ENCODE results near the gene MAD1L1. TPM values are rescaled to one million over a fixed set of nuclear protein-coding genes. Genes with fewer than 3 reads are reported as not detected.
A peak's percentile ranks its signal among the peaks of the same experiment; 100 is the strongest.

MAD1L1 gene
- total and polyA plus RNA-seq, 7 experiments from 2014 or later: 112 to 314 (median 136) TPM

DNA sequence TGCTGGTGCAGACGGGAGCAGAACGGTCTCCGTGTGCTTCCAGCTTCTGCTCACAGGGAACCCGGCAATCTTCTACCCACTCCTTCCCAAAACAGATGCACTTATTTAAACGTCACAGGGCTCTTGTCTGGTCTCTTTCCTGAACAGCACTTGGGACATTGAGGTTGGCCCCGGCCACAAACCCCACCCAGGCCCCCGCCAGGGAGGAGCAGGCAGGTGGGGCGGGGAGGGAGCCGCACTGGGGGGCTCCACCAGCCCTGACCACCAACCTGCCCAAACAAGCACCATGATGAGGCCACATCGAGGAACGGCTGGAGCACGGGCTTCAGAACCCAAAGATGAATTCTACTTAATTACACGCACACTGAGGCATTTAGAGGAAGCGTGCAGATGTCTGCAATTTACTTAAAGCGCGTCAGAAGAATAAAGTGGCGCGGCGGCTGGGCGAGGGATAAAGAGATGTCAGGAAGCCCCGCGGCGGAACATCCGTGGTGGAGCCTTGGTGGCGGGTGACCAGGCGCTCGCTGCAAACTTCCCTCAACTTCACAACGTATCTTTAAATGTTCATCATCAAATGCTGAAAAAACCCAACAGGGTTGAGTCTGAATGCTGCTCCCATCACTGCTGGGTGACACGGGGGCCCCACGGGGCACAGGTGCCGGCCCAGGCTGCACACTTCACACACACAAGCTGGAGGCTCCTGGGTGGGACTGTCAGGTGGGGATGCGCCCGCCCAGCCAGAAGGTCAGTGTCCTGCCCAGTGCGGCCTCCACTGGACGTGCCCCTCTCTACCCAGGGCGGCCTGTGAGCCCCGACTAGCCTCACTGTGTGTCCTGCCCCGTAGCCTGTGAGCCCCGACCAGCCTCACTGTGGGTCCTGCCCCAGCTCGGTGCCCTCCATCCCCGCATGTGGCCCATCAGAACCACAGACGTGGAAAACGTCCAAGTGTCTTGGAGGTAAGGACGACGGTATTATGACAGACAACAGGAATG is 279.2 kb downstream of the MAD1L1 start:
- DNase-seq: no peak
- Mint-ChIP-seq H3K36me3 (peaks cover 4 to 23% (median 7%) of the 10 kb centered on the region in 5 donors), H3K4me3 (no peak overlapping the region), H3K9me3 (peaks cover 0 to 5% (median 3%) of the 10 kb centered on the region in 11 donors), H3K27me3 (peaks cover 0 to under 1% (median 0%) of the 10 kb centered on the region in 5 donors), H3K27ac (peak overlapping the region in 1 of 9 donors; percentile 20), H3K4me1 (peaks cover 15 to 31% (median 17%) of the 10 kb centered on the region in 7 donors)
- Histone ChIP-seq H3K4me3 (ENCODE audit: low read length) (no peak overlapping the region), H3K27ac (ENCODE audit: low read depth, low read length) (no peak overlapping the region), H3K4me1 (ENCODE audit: control insufficient read depth in 2 of 2, insufficient read depth in 2 of 2, low read length in 2 of 2) (peaks cover 10% of the 10 kb centered on the region in 2 donors), H3K27me3 (ENCODE audit: control insufficient read depth in 2 of 2, insufficient read depth in 2 of 2, low read length in 2 of 2) (no peaks in the 10 kb centered on the region), H3K36me3 (ENCODE audit: control insufficient read depth in 2 of 3, insufficient read depth in 3 of 3, low read length in 3 of 3) (peaks cover 0 to 14% (median 0%) of the 10 kb centered on the region in 3 experiments), H3K9me3 (ENCODE audit: control insufficient read depth in 2 of 3, low read length in 3 of 3) (no peaks in the 10 kb centered on the region)
- ChIA-PET POLR2A (no interaction called here), CTCF (no interaction called here)
- ATAC-seq: no peak
- intact Hi-C loops (cut with micrococcal nuclease): no loop called here

DNA sequence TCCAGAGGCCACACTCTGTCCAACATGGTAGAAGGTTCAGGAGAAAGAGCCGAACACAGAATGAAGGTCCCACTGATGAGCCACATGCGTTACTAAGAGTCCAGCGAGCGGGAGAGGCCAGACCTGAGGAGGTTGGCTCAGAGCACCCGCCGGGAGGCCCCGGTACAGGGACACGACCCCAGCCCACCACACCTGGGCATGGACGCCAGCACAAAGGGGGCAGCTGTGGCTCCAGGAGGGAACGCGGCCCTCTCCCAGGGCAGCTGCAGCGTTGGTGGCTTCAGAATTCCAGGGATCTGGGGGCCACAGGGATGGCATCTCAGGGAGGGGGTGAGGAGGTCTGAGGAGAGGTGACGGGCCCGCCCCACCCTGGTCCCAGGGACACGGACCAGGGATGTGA is 280.0 kb downstream of the MAD1L1 start:
- ChIA-PET CTCF (no interaction called here), POLR2A (no interaction called here)
- no peak overlapping the region for H3K27ac ChIP-seq (ENCODE audit: low read depth, low read length)
- H3K36me3 ChIP-seq (ENCODE audit: control insufficient read depth in 2 of 3, insufficient read depth in 3 of 3, low read length in 3 of 3): peaks cover 0 to 12% (median 0%) of the 10 kb centered on the region in 3 experiments
- Mint-ChIP-seq H3K9me3 (peaks cover 0 to 2% (median 0%) of the 10 kb centered on the region in 11 donors), H3K4me3 (no peak overlapping the region), H3K27ac (peak overlapping the region in 1 of 9 donors; percentile 72), H3K4me1 (peaks cover 13 to 31% (median 17%) of the 10 kb centered on the region in 7 donors), H3K36me3 (peaks cover 0 to 16% (median 3%) of the 10 kb centered on the region in 5 donors), H3K27me3 (no peaks in the 10 kb centered on the region)
- H3K4me3 ChIP-seq (ENCODE audit: low read length): no peak overlapping the region
- DNase-seq (no peak), ATAC-seq (no peak)
- H3K9me3 ChIP-seq (ENCODE audit: control insufficient read depth in 2 of 3, low read length in 3 of 3): no peaks in the 10 kb centered on the region
- H3K27me3 ChIP-seq (ENCODE audit: control insufficient read depth in 2 of 2, insufficient read depth in 2 of 2, low read length in 2 of 2): no peaks in the 10 kb centered on the region
- intact Hi-C loops (cut with micrococcal nuclease): no loop called here
- peaks cover 10% of the 10 kb centered on the region in 2 donors for H3K4me1 ChIP-seq (ENCODE audit: control insufficient read depth in 2 of 2, insufficient read depth in 2 of 2, low read length in 2 of 2)

DNA sequence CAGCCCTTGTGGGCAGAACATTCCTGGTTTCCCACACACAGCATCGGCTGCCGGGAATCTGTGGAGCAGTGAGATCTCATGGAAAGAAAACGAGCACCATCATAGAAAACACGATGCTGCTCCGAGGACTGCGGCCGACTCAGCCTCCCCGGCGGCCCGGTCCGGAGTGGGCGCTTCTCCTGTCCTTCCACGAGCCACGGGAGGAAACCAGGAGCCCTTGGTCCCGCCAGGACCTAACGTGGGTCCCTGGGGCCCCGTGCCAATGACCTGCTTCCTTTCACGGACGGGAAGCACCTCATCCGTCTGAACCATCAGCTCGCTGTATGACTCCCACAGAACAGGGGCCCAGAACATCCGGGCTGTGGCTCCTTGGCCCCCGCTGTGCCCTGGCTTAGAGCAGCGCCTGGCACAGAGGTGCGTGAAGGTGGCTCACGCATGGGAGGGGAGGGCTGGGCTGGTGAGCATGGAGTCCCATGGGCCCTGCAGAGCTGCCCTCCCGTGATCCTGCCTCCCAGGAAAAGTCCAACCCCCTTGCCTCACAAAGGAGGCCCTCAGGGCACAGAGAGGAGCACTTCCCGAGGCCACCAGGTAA is 280.5 kb downstream of the MAD1L1 start:
- Histone ChIP-seq H3K36me3 (ENCODE audit: control insufficient read depth in 2 of 3, insufficient read depth in 3 of 3, low read length in 3 of 3) (peaks cover 0 to 7% (median 0%) of the 10 kb centered on the region in 3 experiments), H3K4me3 (ENCODE audit: low read length) (no peak overlapping the region), H3K4me1 (ENCODE audit: control insufficient read depth in 2 of 2, insufficient read depth in 2 of 2, low read length in 2 of 2) (peaks cover 10% of the 10 kb centered on the region in 2 donors), H3K27me3 (ENCODE audit: control insufficient read depth in 2 of 2, insufficient read depth in 2 of 2, low read length in 2 of 2) (no peaks in the 10 kb centered on the region), H3K9me3 (ENCODE audit: control insufficient read depth in 2 of 3, low read length in 3 of 3) (no peaks in the 10 kb centered on the region), H3K27ac (ENCODE audit: low read depth, low read length) (no peak overlapping the region)
- Mint-ChIP-seq H3K9me3 (no peaks in the 10 kb centered on the region), H3K27me3 (no peaks in the 10 kb centered on the region), H3K36me3 (peaks cover 0 to 11% (median 0%) of the 10 kb centered on the region in 5 donors), H3K27ac (peak overlapping the region in 2 of 9 donors; percentile 72 to 78), H3K4me3 (peak overlapping the region in 1 of 10 donors; percentile 75), H3K4me1 (peaks cover 13 to 34% (median 17%) of the 10 kb centered on the region in 7 donors)
- intact Hi-C loops (cut with micrococcal nuclease): no loop called here
- no peak for ATAC-seq
- ChIA-PET CTCF (no interaction called here), POLR2A (interaction anchor here (0.6 kb wide), 1 partner anchor 574 kb away, joined by 3 read pairs; no protein-coding TSS in a partner anchor)
- no peak for DNase-seq

DNA sequence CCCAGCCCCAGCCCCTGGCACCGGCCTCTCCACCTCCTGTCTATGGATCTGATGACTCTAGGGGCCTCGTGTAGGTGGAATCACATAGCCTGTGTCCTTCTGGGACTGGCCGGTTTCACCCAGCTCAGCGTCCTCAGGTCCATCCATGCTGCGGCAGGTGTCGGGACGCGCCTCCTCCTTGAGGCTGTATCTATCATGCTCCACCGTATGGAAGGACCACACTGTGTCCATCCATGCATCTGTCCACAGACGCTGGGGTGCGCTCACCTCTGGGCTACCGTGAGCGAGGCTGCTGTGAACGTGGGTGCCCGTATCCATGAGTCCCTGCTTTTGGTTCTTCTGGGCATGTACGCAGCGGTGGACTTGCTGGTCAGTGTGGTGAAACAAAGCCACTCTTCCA is 281.1 kb downstream of the MAD1L1 start:
- Mint-ChIP-seq H3K9me3 (no peaks in the 10 kb centered on the region), H3K4me1 (peaks cover 13 to 34% (median 20%) of the 10 kb centered on the region in 7 donors), H3K4me3 (peak overlapping the region in 3 of 10 donors; percentile 35 to 75 (median 50)), H3K36me3 (peaks cover 0 to 4% (median 0%) of the 10 kb centered on the region in 5 donors), H3K27me3 (no peaks in the 10 kb centered on the region), H3K27ac (peak overlapping the region in 7 of 9 donors; percentile 62 to 88 (median 72))
- Histone ChIP-seq H3K9me3 (ENCODE audit: control insufficient read depth in 2 of 3, low read length in 3 of 3) (no peaks in the 10 kb centered on the region), H3K4me3 (ENCODE audit: low read length) (no peak overlapping the region), H3K4me1 (ENCODE audit: control insufficient read depth in 2 of 2, insufficient read depth in 2 of 2, low read length in 2 of 2) (peaks cover 10% of the 10 kb centered on the region in 2 donors), H3K27me3 (ENCODE audit: control insufficient read depth in 2 of 2, insufficient read depth in 2 of 2, low read length in 2 of 2) (no peaks in the 10 kb centered on the region), H3K27ac (ENCODE audit: low read depth, low read length) (no peak overlapping the region), H3K36me3 (ENCODE audit: control insufficient read depth in 2 of 3, insufficient read depth in 3 of 3, low read length in 3 of 3) (peaks cover 0 to 3% (median 0%) of the 10 kb centered on the region in 3 experiments)
- POLR2A ChIA-PET: interaction anchor here (0.6 to 3.6 kb wide), 2 partner anchors 11 to 574 kb away, joined by 3 to 16 read pairs; no protein-coding TSS in a partner anchor
- CTCF ChIA-PET: no interaction called here
- intact Hi-C loops (cut with micrococcal nuclease): loop anchor here in 1 of 2 donors (1.0 kb wide), 1 partner anchor 11 kb away; no protein-coding TSS in a partner anchor
- ATAC-seq (no peak), DNase-seq (no peak)

DNA sequence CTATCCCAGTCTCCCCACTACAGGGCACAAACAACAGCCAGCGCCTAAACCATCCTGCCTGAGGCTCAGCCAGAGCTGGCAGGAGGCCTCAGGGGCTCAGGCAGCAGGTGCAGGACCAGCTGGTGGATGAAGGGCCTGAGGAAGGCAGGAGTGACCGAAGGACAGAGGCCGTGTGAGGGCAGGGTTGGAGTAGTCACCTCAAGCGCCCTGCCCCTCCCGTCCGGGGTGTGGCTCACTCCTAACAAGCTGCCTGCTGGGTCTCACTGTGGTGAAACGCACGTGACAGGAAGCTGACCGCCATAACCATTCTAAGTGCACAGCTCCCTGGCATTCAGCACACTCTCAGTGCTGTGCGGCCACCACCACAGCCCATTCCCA is 281.6 kb downstream of the MAD1L1 start:
- ATAC-seq (peak; percentile 71), DNase-seq (no peak)
- no peaks in the 10 kb centered on the region for H3K36me3 Mint-ChIP-seq
- Histone ChIP-seq H3K27ac (ENCODE audit: low read depth, low read length) (no peak overlapping the region), H3K4me3 (ENCODE audit: low read length) (no peak overlapping the region), H3K9me3 (ENCODE audit: control insufficient read depth in 2 of 3, low read length in 3 of 3) (no peaks in the 10 kb centered on the region), H3K27me3 (ENCODE audit: control insufficient read depth in 2 of 2, insufficient read depth in 2 of 2, low read length in 2 of 2) (no peaks in the 10 kb centered on the region), H3K36me3 (ENCODE audit: control insufficient read depth in 2 of 3, insufficient read depth in 3 of 3, low read length in 3 of 3) (peaks cover 0 to 3% (median 0%) of the 10 kb centered on the region in 3 experiments), H3K4me1 (ENCODE audit: control insufficient read depth in 2 of 2, insufficient read depth in 2 of 2, low read length in 2 of 2) (peaks cover 10% of the 10 kb centered on the region in 2 donors)
- no peaks in the 10 kb centered on the region for H3K27me3 Mint-ChIP-seq
- intact Hi-C loops (cut with micrococcal nuclease): loop anchor here in 1 of 2 donors (1.0 kb wide), 1 partner anchor 11 kb away; no protein-coding TSS in a partner anchor
- ChIA-PET CTCF (no interaction called here), POLR2A (interaction anchor here (3.6 kb wide), 1 partner anchor 11 kb away, joined by 16 read pairs; no protein-coding TSS in a partner anchor)
- no peaks in the 10 kb centered on the region for H3K9me3 Mint-ChIP-seq
- H3K4me3 Mint-ChIP-seq: peak overlapping the region in 3 of 10 donors; percentile 35 to 75 (median 50)
- peak overlapping the region in 8 of 9 donors; percentile 2 to 88 (median 71) for H3K27ac Mint-ChIP-seq
- H3K4me1 Mint-ChIP-seq: peaks cover 16 to 35% (median 20%) of the 10 kb centered on the region in 7 donors

DNA sequence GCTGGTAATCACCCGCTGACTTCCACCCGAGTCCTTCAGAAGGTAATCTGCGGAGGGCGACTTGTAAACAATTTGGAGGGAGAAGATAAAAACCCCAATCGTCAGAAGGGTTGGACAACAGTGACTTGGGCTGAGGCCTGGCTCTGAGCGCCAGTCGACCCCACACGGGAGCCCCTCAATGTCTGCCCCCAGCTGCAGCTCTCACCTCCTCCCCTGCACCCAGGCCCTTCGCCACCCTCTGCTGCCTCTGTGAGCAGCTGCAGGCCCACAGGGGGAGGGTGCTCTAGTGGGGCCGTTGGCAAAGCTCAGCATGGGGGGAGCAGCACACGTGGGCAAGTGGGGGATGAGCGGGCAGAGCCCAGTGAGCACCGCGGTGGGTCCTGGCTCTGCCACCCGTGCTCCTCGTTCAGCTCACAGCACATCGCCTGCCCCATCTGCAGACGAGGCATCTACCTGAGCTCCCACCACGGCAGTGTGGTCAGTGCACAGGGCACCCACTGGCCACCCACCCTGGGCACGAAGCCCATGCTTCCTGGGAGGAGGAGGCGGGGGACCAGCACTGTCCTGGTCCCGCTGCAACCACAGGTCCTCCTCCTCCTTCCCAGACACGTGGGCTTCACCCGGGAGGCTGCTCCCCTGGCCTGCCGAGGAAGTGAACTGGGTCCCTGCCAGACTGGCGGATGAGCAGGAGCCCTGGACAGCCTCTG is 282.1 kb downstream of the MAD1L1 start:
- Histone ChIP-seq H3K4me1 (ENCODE audit: control insufficient read depth in 2 of 2, insufficient read depth in 2 of 2, low read length in 2 of 2) (peaks cover 10% of the 10 kb centered on the region in 2 donors), H3K27me3 (ENCODE audit: control insufficient read depth in 2 of 2, insufficient read depth in 2 of 2, low read length in 2 of 2) (no peaks in the 10 kb centered on the region), H3K36me3 (ENCODE audit: control insufficient read depth in 2 of 3, insufficient read depth in 3 of 3, low read length in 3 of 3) (peaks cover 0 to 3% (median 0%) of the 10 kb centered on the region in 3 experiments), H3K9me3 (ENCODE audit: control insufficient read depth in 2 of 3, low read length in 3 of 3) (no peaks in the 10 kb centered on the region), H3K4me3 (ENCODE audit: low read length) (no peak overlapping the region), H3K27ac (ENCODE audit: low read depth, low read length) (no peak overlapping the region)
- Mint-ChIP-seq H3K4me3 (peak overlapping the region in 2 of 10 donors; percentile 50 to 75), H3K27me3 (no peaks in the 10 kb centered on the region), H3K4me1 (peaks cover 16 to 36% (median 20%) of the 10 kb centered on the region in 7 donors), H3K9me3 (no peaks in the 10 kb centered on the region), H3K27ac (peak overlapping the region in 6 of 9 donors; percentile 23 to 78 (median 56)), H3K36me3 (no peaks in the 10 kb centered on the region)
- POLR2A ChIA-PET: interaction anchor here (0.6 to 3.6 kb wide), 2 partner anchors 10 to 49 kb away, joined by 4 to 16 read pairs; no protein-coding TSS in a partner anchor
- DNase-seq (no peak), ATAC-seq (no peak)
- CTCF ChIA-PET: no interaction called here
- intact Hi-C loops (cut with micrococcal nuclease): loop anchor here in 1 of 2 donors (1.0 kb wide), 1 partner anchor 10 kb away; no protein-coding TSS in a partner anchor
